ENCODE data around the gene ARHGAP24. TPM values are rescaled to one million over a fixed set of nuclear protein-coding genes. Genes with fewer than 3 reads are reported as not detected.
A peak's percentile ranks its signal among the peaks of the same experiment; 100 is the strongest.

Gene ARHGAP24
- total RNA-seq, 1 experiment from 2014 or later, result 2.1 TPM

DNA sequence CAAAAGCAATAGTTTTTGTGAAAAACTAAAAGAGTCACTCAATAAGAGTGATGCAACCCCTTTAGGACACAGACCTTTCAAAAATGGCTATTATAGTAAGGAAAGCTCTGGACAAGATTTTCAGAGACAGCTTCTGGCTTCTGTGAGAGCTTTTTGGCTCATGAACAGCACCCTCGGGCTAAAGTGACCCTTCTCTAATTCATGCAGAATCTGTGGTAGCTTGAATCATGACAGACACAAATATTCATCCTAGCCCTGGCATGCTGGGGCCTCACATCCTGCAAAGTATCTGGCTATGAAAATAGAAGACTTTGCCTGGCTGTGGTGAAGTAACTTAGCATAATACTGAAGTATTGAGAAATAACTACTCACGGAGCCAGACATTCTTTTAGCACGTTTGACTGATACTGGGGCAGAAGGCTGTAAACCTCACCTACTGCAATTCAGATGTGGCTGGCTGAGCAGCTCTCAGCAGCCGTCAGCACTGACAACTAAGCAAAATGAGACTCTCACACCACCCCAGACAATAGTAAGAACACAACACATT lies 557.6 kb downstream of the ARHGAP24 start:
- CTCF ChIA-PET, result interaction anchor here (2.7 kb wide), 1 partner anchor 236 kb away, joined by 16 read pairs; no protein-coding TSS in a partner anchor
- POLR2A ChIA-PET, result interaction anchor here (1.0 kb wide), 1 partner anchor 10 kb away, joined by 3 read pairs; no protein-coding TSS in a partner anchor

DNA sequence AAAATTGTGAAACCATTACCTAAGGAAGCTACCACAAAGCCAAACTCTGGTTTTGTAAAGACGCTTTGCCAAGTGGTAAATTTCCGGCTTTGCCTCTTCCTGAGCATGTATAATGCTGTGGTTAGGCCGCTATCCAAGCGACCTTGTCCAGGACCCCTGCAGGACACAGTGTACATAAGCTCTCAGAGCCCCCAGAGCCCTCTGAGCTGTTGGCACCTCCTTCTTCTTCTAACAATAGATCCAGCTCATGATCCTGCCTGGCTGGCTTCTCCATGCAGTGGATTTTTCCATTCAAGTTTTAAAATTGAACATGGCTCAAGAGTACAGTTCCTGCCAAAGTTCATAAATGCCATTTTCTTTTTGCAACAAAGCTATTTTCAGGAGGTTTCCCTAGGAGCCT lies 558.2 kb downstream of the ARHGAP24 start:
- Mint-ChIP-seq H3K4me1 (peaks cover 15% of the 10 kb centered on the region), H3K9me3 (no peaks in the 10 kb centered on the region), H3K4me3 (no peak overlapping the region), H3K36me3 (no peaks in the 10 kb centered on the region), H3K27ac (no peak overlapping the region), H3K27me3 (ENCODE audit: low read depth) (no peaks in the 10 kb centered on the region)
- ChIA-PET POLR2A (no interaction called here), CTCF (interaction anchor here (2.7 kb wide), 1 partner anchor 236 kb away, joined by 16 read pairs; no protein-coding TSS in a partner anchor)
- peak; percentile 46; the same call in 1 of the 2 replicates for ATAC-seq
- no peak for DNase-seq (ENCODE audit: low spot score)
- no peak for TF ChIP-seq NFE2L1 (CRISPR knock-in tag; IDR thresholded peaks at IDR 0.05)
- TF ChIP-seq ZNF232 (CRISPR knock-in tag; IDR thresholded peaks at IDR 0.05), result no peak
- TF ChIP-seq, protein P1, sequence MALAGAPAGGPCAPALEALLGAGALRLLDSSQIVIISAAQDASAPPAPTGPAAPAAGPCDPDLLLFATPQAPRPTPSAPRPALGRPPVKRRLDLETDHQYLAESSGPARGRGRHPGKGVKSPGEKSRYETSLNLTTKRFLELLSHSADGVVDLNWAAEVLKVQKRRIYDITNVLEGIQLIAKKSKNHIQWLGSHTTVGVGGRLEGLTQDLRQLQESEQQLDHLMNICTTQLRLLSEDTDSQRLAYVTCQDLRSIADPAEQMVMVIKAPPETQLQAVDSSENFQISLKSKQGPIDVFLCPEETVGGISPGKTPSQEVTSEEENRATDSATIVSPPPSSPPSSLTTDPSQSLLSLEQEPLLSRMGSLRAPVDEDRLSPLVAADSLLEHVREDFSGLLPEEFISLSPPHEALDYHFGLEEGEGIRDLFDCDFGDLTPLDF (CRISPR knock-in tag; IDR thresholded peaks at IDR 0.05), result no peak
- TF ChIP-seq, protein P2, sequence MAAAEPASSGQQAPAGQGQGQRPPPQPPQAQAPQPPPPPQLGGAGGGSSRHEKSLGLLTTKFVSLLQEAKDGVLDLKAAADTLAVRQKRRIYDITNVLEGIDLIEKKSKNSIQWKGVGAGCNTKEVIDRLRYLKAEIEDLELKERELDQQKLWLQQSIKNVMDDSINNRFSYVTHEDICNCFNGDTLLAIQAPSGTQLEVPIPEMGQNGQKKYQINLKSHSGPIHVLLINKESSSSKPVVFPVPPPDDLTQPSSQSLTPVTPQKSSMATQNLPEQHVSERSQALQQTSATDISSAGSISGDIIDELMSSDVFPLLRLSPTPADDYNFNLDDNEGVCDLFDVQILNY (CRISPR knock-in tag; IDR thresholded peaks at IDR 0.05), result no peak
- TF ChIP-seq PRRX2 (CRISPR knock-in tag; IDR thresholded peaks at IDR 0.05), result no peak
- TF ChIP-seq, protein P3, sequence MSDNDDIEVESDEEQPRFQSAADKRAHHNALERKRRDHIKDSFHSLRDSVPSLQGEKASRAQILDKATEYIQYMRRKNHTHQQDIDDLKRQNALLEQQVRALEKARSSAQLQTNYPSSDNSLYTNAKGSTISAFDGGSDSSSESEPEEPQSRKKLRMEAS (CRISPR knock-in tag; IDR thresholded peaks at IDR 0.05), result no peak
- TF ChIP-seq SMAD3 (CRISPR knock-in tag; IDR thresholded peaks at IDR 0.05; ENCODE audit: borderline replicate concordance), result no peak
- TF ChIP-seq JAZF1 (CRISPR knock-in tag; IDR thresholded peaks at IDR 0.05), result no peak
- no peak for TF ChIP-seq TP53 (CRISPR knock-in tag; IDR thresholded peaks at IDR 0.05)
- TF ChIP-seq, protein P4, sequence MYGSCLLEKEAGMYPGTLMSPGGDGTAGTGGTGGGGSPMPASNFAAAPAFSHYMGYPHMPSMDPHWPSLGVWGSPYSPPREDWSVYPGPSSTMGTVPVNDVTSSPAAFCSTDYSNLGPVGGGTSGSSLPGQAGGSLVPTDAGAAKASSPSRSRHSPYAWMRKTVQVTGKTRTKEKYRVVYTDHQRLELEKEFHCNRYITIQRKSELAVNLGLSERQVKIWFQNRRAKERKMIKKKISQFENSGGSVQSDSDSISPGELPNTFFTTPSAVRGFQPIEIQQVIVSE (CRISPR knock-in tag; IDR thresholded peaks at IDR 0.05; ENCODE audit: borderline replicate concordance), result no peak
- TF ChIP-seq, protein P5, sequence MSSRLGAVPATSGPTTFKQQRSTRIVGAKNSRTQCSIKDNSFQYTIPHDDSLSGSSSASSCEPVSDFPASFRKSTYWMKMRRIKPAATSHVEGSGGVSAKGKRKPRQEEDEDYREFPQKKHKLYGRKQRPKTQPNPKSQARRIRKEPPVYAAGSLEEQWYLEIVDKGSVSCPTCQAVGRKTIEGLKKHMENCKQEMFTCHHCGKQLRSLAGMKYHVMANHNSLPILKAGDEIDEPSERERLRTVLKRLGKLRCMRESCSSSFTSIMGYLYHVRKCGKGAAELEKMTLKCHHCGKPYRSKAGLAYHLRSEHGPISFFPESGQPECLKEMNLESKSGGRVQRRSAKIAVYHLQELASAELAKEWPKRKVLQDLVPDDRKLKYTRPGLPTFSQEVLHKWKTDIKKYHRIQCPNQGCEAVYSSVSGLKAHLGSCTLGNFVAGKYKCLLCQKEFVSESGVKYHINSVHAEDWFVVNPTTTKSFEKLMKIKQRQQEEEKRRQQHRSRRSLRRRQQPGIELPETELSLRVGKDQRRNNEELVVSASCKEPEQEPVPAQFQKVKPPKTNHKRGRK (CRISPR knock-in tag; IDR thresholded peaks at IDR 0.05; ENCODE audit: borderline replicate concordance), result no peak

More for the DNA sequence above, 557.6 kb downstream of the ARHGAP24 start:
- Mint-ChIP-seq H3K4me1 (peaks cover 15% of the 10 kb centered on the region), H3K4me3 (no peak overlapping the region), H3K9me3 (no peaks in the 10 kb centered on the region), H3K36me3 (no peaks in the 10 kb centered on the region), H3K27me3 (ENCODE audit: low read depth) (no peaks in the 10 kb centered on the region), H3K27ac (no peak overlapping the region)
- TF ChIP-seq NFATC4 (CRISPR knock-in tag; IDR thresholded peaks at IDR 0.05) (no peak), CREB1 (CRISPR knock-in tag; IDR thresholded peaks at IDR 0.05) (no peak), SOX15 (CRISPR knock-in tag; IDR thresholded peaks at IDR 0.05) (no peak), MXD4 (CRISPR knock-in tag; IDR thresholded peaks at IDR 0.05; ENCODE audit: borderline replicate concordance) (no peak), TEAD4 (CRISPR knock-in tag; IDR thresholded peaks at IDR 0.05) (no peak), GRHL2 (CRISPR knock-in tag; IDR thresholded peaks at IDR 0.05; ENCODE audit: insufficient replicate concordance, severe bottlenecking) (no peak)
- TF ChIP-seq, protein P6, sequence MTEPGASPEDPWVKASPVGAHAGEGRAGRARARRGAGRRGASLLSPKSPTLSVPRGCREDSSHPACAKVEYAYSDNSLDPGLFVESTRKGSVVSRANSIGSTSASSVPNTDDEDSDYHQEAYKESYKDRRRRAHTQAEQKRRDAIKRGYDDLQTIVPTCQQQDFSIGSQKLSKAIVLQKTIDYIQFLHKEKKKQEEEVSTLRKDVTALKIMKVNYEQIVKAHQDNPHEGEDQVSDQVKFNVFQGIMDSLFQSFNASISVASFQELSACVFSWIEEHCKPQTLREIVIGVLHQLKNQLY (CRISPR knock-in tag; IDR thresholded peaks at IDR 0.05), result no peak
- TF ChIP-seq, protein P7, sequence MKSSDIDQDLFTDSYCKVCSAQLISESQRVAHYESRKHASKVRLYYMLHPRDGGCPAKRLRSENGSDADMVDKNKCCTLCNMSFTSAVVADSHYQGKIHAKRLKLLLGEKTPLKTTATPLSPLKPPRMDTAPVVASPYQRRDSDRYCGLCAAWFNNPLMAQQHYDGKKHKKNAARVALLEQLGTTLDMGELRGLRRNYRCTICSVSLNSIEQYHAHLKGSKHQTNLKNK (CRISPR knock-in tag; IDR thresholded peaks at IDR 0.05), result no peak
- ATAC-seq (0 out of 2 replicates have a peak, but pooled peaks have one; percentile 57), DNase-seq (ENCODE audit: low spot score) (no peak)
